GM10847 (cell line): Measurements from ENCODE around the gene HOGA1.
A peak's percentile ranks its signal among the peaks of the same experiment; 100 is the strongest.

Experiments used
- POLR2A ChIP-seq: IDR thresholded peaks from 2 replicates; pipeline ENCODE4 v1.6.1; 2011; ENCODE audit not compliant: insufficient read length; ENCODE audit errors: extremely low read depth

HOGA1 gene

GRCh38 chr10:97623277-97623676, 39.1 kb downstream of the HOGA1 start:
- no peak for TF ChIP-seq POLR2A

- TF ChIP-seq POLR2A = no peak
Measured at GRCh38 chr10:97627731-97628130, 43.5 kb downstream of the HOGA1 start.

- no peak for TF ChIP-seq POLR2A
Measured at GRCh38 chr10:97628228-97628627, 44.0 kb downstream of the HOGA1 start.

GRCh38 chr10:97629289-97629688, 45.1 kb downstream of the HOGA1 start:
- no peak for TF ChIP-seq POLR2A

- TF ChIP-seq POLR2A = no peak
Measured at GRCh38 chr10:97631098-97631497, 46.9 kb downstream of the HOGA1 start.

- peak; percentile 42 for TF ChIP-seq POLR2A
Measured at GRCh38 chr10:97632949-97633884, 49.0 kb downstream of the HOGA1 start, which contains the start of gene MORN4. TSS of gene MORN4 (minus strand) at chr10:97633500. CDS start at chr10:97619653, 13,847 bp downstream.

GRCh38 chr10:97633921-97634320, 49.7 kb downstream of the HOGA1 start:
- no peak for TF ChIP-seq POLR2A

GRCh38 chr10:97635577-97635976, 51.4 kb downstream of the HOGA1 start:
- no peak for TF ChIP-seq POLR2A

- peak; percentile 38 for TF ChIP-seq POLR2A
Measured at GRCh38 chr10:97640174-97640867, 56.1 kb downstream of the HOGA1 start, which contains the start of gene PI4K2A. TSS of gene PI4K2A (plus strand) at chr10:97640671. CDS start at chr10:97640743, 72 bp downstream.

- no peak for TF ChIP-seq POLR2A
Measured at GRCh38 chr10:97640868-97641811, 57.0 kb downstream of the HOGA1 start.

GRCh38 chr10:97643441-97643985, 59.3 kb downstream of the HOGA1 start:
- TF ChIP-seq POLR2A = no peak

- TF ChIP-seq POLR2A = no peak
Measured at GRCh38 chr10:97644936-97645335, 60.7 kb downstream of the HOGA1 start.

GRCh38 chr10:97647556-97647955, 63.4 kb downstream of the HOGA1 start:
- no peak for TF ChIP-seq POLR2A

GRCh38 chr10:97648562-97649404, 64.6 kb downstream of the HOGA1 start:
- TF ChIP-seq POLR2A = no peak
